ENCODE measurements around the gene DMKN.

DMKN gene

GRCh38 chr19:35460608-35461007 is 52.8 kb downstream of the DMKN start:
- no peak for DNase-seq

- DNase-seq, result peak; percentile 9
These were observed 53.9 kb downstream of the DMKN start for GRCh38 chr19:35459414-35460082.

GRCh38 chr19:35458731-35459391 is 54.6 kb downstream of the DMKN start:
- no peak for DNase-seq

- DNase-seq, result no peak
These were observed 55.3 kb downstream of the DMKN start for GRCh38 chr19:35458192-35458591.

- no peak for DNase-seq
These were observed 56.3 kb downstream of the DMKN start for GRCh38 chr19:35457173-35457572.

- no peak for DNase-seq
These were observed 57.7 kb downstream of the DMKN start for GRCh38 chr19:35455616-35456201.

- DNase-seq, result no peak
These were observed 58.8 kb downstream of the DMKN start for GRCh38 chr19:35454663-35455062.

GRCh38 chr19:35451338-35452096 is 61.9 kb downstream of the DMKN start:
- DNase-seq, result no peak

- DNase-seq, result peak; percentile 18
These were observed 63.9 kb downstream of the DMKN start for GRCh38 chr19:35449359-35450043.

- DNase-seq, result no peak
These were observed 65.6 kb downstream of the DMKN start, which contains the start of gene FFAR2 for GRCh38 chr19:35447606-35448469. Gene FFAR2 (plus strand): TSS chr19:35448257. CDS start chr19:35449715, 1,458 bp downstream.

All from retina (tissue), 1 donor.